Colonic mucosa (tissue), 4 donors: ENCODE results near the gene SPARC. TPM values are rescaled to one million over a fixed set of nuclear protein-coding genes. Genes with fewer than 3 reads are reported as not detected.

ENCODE experiments used
- DNase-seq: peaks from one replicate; pipeline ENCODE4 v3.0.0-alpha.2; 2020
- H3K27ac ChIP-seq: fragments of 200-600 bp; one replicate; pipeline ENCODE4 v1.8.0; 2021
- H3K27me3 ChIP-seq: fragments of 200-600 bp; one replicate; pipeline ENCODE4 v1.8.0; 2021
- H3K36me3 ChIP-seq: fragments of 200-600 bp; one replicate; pipeline ENCODE4 v1.8.0; 2021
- H3K4me1 ChIP-seq: fragments of 200-600 bp; one replicate; pipeline ENCODE4 v1.8.0; 2021; ENCODE audit warnings: mild to moderate bottlenecking
- H3K4me3 ChIP-seq: fragments of 200-600 bp; one replicate; pipeline ENCODE4 v1.8.0; 2021
- H3K9ac ChIP-seq, 2 donors: one replicate each; pipeline ENCODE4 v1.7.0; 2013; ENCODE audit warnings: control low read depth in 2 of 2, low read depth in 2 of 2, low read length in 2 of 2
- H3K9me3 ChIP-seq: fragments of 200-600 bp; one replicate; pipeline ENCODE4 v1.8.0; 2021
- intact Hi-C: fragments of 100-400 bp; cut with DNase I; formaldehyde crosslinking; loops from one replicate; pipeline ENCODE4 v1.14.1; 2022
- total RNA-seq, 2 donors: library from RNA; stranded (reverse); fragmentation: NEBNext Ultra II Directional in 1 of 2; extraction: Animal tissue kit (Norgen Biotek cat#: 25700) in 1 of 2; gene quantifications; one replicate each; pipeline ENCODE4 v1.2.1, GENCODE V29; 2021
- TF ChIP-seq, protein P1 (sequence below): fragments of 200-600 bp; IDR thresholded peaks from one replicate; pipeline ENCODE4 v1.8.0; 2022; ENCODE audit warnings: antibody characterized with exemption, mild to moderate bottlenecking
- donor health status: healthy.
- donor health status: DM: no; HTN: no; CAD: no.
- donor health status: DM: no; HTN: no; CAD: no.

Gene SPARC
- total RNA-seq, 2 donors from 2014 or later: 107 to 258 TPM

DNA sequence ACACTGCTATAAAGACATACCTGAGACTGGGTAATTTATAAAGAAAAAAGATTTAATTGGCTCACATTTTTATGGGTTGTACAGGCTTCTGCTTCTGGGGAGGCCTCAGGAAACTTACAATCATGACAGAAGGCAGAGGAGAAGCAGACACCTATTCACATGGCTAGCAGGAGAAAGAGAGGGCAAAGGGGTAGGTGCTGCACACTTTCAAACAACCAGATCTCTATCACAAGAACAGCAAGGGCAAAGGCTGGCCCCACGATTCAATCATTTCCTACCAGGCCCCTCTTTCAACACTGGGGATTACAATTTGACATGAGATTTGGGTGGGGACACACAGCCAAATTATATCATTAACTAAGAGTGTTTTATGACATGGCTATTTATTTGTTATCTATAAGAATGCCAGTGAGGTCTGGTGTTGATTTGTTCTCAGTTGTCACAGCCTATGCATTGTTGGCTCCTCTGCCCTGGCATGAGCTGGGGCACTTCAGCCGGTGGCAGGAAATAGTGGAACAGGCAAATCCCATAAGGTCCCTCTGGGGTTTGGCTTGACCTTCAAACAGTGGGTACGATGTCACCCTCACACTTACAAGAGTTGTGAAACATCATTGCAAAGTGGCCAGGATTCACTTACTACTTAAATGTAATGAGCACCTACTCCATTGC, 44.1 kb downstream of the SPARC start:
- Histone ChIP-seq H3K9ac (no peak overlapping the region), H3K4me3 (no peak overlapping the region), H3K9me3 (no peaks in the 10 kb centered on the region), H3K27ac (no peak overlapping the region), H3K4me1 (no peaks in the 10 kb centered on the region), H3K36me3 (no peaks in the 10 kb centered on the region), H3K27me3 (no peaks in the 10 kb centered on the region)
- intact Hi-C loops: loop anchor here (10.0 kb wide), 1 partner anchor 138 kb away; no protein-coding TSS in a partner anchor
- DNase-seq: no peak
- TF ChIP-seq, protein P1, sequence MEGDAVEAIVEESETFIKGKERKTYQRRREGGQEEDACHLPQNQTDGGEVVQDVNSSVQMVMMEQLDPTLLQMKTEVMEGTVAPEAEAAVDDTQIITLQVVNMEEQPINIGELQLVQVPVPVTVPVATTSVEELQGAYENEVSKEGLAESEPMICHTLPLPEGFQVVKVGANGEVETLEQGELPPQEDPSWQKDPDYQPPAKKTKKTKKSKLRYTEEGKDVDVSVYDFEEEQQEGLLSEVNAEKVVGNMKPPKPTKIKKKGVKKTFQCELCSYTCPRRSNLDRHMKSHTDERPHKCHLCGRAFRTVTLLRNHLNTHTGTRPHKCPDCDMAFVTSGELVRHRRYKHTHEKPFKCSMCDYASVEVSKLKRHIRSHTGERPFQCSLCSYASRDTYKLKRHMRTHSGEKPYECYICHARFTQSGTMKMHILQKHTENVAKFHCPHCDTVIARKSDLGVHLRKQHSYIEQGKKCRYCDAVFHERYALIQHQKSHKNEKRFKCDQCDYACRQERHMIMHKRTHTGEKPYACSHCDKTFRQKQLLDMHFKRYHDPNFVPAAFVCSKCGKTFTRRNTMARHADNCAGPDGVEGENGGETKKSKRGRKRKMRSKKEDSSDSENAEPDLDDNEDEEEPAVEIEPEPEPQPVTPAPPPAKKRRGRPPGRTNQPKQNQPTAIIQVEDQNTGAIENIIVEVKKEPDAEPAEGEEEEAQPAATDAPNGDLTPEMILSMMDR: no peak

DNA sequence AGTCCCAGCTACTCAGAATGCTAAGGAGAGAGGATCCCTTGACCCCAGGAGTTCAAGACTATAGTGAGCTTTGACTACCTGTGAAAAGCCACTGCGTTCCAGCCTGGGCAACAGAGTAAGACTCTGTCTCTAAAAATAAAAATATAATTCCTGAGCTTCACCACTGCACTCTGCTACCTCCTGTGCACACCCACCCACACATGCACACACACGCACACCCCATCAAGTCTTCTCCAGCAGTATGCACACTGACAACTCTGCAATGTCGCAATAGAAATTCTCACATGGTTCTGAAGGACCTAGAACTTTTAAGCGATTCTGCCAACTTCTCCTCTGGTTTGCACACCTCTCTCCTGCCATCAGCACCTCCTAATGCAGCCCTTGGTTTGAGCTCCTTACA, 48.1 kb downstream of the SPARC start:
- Histone ChIP-seq H3K4me1 (no peaks in the 10 kb centered on the region), H3K4me3 (no peak overlapping the region), H3K36me3 (no peaks in the 10 kb centered on the region), H3K9me3 (no peaks in the 10 kb centered on the region), H3K9ac (no peak overlapping the region), H3K27ac (no peak overlapping the region), H3K27me3 (no peaks in the 10 kb centered on the region)
- intact Hi-C loops: no loop called here
- TF ChIP-seq, protein P1: no peak
- no peak for DNase-seq

DNA sequence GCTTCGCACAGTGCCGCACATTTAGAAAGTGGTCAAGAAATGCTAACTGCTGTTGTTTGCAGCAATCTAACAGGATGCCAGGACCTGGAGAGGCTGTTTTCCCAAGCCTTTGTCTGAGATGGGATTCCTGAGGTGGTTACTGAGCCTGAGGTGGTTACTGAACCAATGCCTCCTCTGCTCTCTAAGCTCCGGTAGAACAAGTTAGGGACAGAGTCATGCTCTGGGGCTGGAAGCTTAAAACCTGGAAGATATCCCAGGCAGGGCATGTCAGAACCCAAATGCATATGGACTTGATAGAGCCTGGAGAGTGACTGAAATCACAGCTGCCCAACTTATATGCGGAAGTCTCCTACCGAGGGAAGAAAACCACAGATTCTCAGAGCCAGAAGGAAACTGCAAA, 49.0 kb downstream of the SPARC start:
- DNase-seq: no peak
- H3K4me1 ChIP-seq: no peaks in the 10 kb centered on the region
- H3K27me3 ChIP-seq: no peaks in the 10 kb centered on the region
- no peaks in the 10 kb centered on the region for H3K9me3 ChIP-seq
- H3K27ac ChIP-seq: no peak overlapping the region
- TF ChIP-seq, protein P1: no peak
- H3K9ac ChIP-seq: no peak overlapping the region
- H3K4me3 ChIP-seq: no peak overlapping the region
- intact Hi-C loops: no loop called here
- H3K36me3 ChIP-seq: no peaks in the 10 kb centered on the region

DNA sequence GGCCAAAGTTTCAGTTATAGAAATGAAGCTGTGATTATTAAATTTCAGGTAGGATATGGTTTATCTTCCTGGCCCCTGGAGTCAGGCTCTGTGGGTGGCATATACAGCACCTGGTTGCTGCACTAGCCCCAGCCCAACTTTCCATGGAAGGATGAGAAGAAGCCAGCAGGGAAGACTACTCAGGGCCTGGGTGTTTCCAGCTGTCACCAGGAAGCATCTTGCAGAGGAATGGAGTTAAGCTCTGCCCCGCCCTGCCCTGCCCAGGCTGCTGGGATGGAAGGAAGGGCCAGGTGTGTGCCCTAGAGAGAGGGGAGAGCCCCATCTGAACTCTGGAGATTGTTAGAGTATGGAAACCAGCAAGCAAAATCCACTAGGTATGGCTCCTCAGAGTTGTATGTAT, 52.8 kb downstream of the SPARC start:
- H3K27ac ChIP-seq: no peak overlapping the region
- no peak for DNase-seq
- no peaks in the 10 kb centered on the region for H3K4me1 ChIP-seq
- H3K9me3 ChIP-seq: no peaks in the 10 kb centered on the region
- no peaks in the 10 kb centered on the region for H3K36me3 ChIP-seq
- TF ChIP-seq, protein P1: no peak
- intact Hi-C loops: no loop called here
- no peaks in the 10 kb centered on the region for H3K27me3 ChIP-seq
- H3K4me3 ChIP-seq: no peak overlapping the region
- H3K9ac ChIP-seq: no peak overlapping the region

DNA sequence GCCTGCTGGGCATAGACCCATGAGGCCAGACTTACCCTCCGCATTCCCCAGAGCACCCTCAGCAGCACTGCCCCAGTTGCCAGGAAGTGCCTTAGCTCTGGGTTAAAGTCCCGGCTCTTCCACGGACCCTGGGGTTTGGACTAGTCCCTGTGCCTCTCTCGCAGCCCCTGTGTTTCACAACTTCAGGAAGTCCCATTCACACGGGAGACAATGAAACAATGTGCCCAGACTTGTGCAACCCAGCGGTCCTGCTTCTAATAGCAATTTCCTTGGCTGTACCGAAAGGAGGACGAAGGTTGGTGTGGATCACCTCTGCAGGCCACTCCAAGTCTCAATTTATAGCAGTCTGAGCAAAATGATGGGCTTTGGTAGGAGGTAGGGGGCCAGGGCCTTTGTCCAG, 53.8 kb downstream of the SPARC start:
- H3K9ac ChIP-seq: no peak overlapping the region
- H3K36me3 ChIP-seq: no peaks in the 10 kb centered on the region
- no peaks in the 10 kb centered on the region for H3K4me1 ChIP-seq
- TF ChIP-seq, protein P1: no peak
- H3K27me3 ChIP-seq: no peaks in the 10 kb centered on the region
- no peaks in the 10 kb centered on the region for H3K9me3 ChIP-seq
- no peak for DNase-seq
- no peak overlapping the region for H3K27ac ChIP-seq
- no peak overlapping the region for H3K4me3 ChIP-seq
- intact Hi-C loops: no loop called here
